ENCODE results near the gene TBCA. TPM values are rescaled to one million over a fixed set of nuclear protein-coding genes. Genes with fewer than 3 reads are reported as not detected.
A peak's percentile ranks its signal among the peaks of the same experiment; 100 is the strongest.

TBCA gene
- total and polyA plus RNA-seq, 2 of the 13 experiments (the other 11 are each of a cell fraction or from before 2014, with no cell fraction given) = 93.8 to 309 TPM

GRCh38 chr5:77644371-77645157 lies 131.6 kb downstream of the TBCA start:
- no peak overlapping the region for H3K27ac ChIP-seq (ENCODE audit: extremely low read length, insufficient read depth, low read length)
- H2AFZ ChIP-seq (ENCODE audit: low read length) = no peak overlapping the region
- H3K36me3 ChIP-seq (replicated peaks in 1 of 2; ENCODE audit: control insufficient read depth in 1 of 2, insufficient read depth in 2 of 2, low read length in 2 of 2) = no peaks in the 10 kb centered on the region
- H3K9me3 ChIP-seq (ENCODE audit: low read length) = no peaks in the 10 kb centered on the region
- peaks cover 7 to 59% of the 10 kb centered on the region in 2 experiments for H3K27me3 ChIP-seq (ENCODE audit: control insufficient read depth in 1 of 2, insufficient read depth in 2 of 2, low read length in 2 of 2)
- ATAC-seq (no peak), FAIRE-seq (no peak), DNase-seq (ENCODE audit: low spot score) (no peak)
- H3K4me1 ChIP-seq (ENCODE audit: insufficient read depth, low read length) = no peaks in the 10 kb centered on the region
- H3K9ac ChIP-seq (ENCODE audit: insufficient read depth, low read depth, low read length) = no peak overlapping the region
- intact Hi-C loops (cut with micrococcal nuclease; ENCODE audit: unreplicated experiment) = loop anchor here (1.0 kb wide), 1 partner anchor 364 kb away; no protein-coding TSS in a partner anchor
- ChIA-PET POLR2A (no interaction called here), CTCF (ENCODE audit: low intra/inter-chr PET ratio, low total read pairs) (interaction anchor here (2.1 kb wide), 1 partner anchor 364 kb away, joined by 9 read pairs; no protein-coding TSS in a partner anchor)
- H3K79me2 ChIP-seq (ENCODE audit: insufficient read depth, low read length) = no peaks in the 10 kb centered on the region
- no TSS peak for BruUV-seq (replicated peaks)
- in situ Hi-C loops (cut with HindIII; ENCODE audit: extremely low pct_ligation_motif_present, low pct_unique_long_range_greater_than_20kb) = loop anchor here (10.0 kb wide), 1 partner anchor 340 kb away; no protein-coding TSS in a partner anchor
- no peak overlapping the region for H3K4me3 ChIP-seq (replicated peaks in 1 of 3; ENCODE audit: insufficient read depth in 1 of 3, low read depth in 2 of 3, low read length in 3 of 3)
- H4K20me1 ChIP-seq (ENCODE audit: insufficient read depth, low read length) = no peaks in the 10 kb centered on the region
- 48% methylated on average over 33 of the region's 33 CpGs for WGBS (ENCODE audit: low lambda C conversion rate)
- peak overlapping the region; percentile 93 for H3K4me2 ChIP-seq (ENCODE audit: low read depth, low read length)
- TF ChIP-seq EZH2 (conservative IDR thresholded peaks at IDR 0.05; ENCODE audit: low read depth, low read length) (peak; percentile 51), ZKSCAN8 (CRISPR knock-in tag; IDR thresholded peaks at IDR 0.05; ENCODE audit: borderline replicate concordance) (no peak), PCBP2 (optimal IDR thresholded peaks at IDR 0.05; ENCODE audit: low read depth, low read length, poor library complexity, severe bottlenecking) (peak; percentile 86), IKZF1 (IDR thresholded peaks at IDR 0.05) (no peak), ETV5 (CRISPR knock-in tag; IDR thresholded peaks at IDR 0.05; ENCODE audit: borderline replicate concordance) (no peak), IRF2 (CRISPR knock-in tag; IDR thresholded peaks at IDR 0.05) (no peak), ZNF644 (CRISPR knock-in tag; IDR thresholded peaks at IDR 0.05; ENCODE audit: low read depth) (no peak), CBX2 (IDR thresholded peaks at IDR 0.05; ENCODE audit: low read depth, low read length) (0 out of 2 replicates have a peak, but pooled peaks have one; percentile 60), CBX2 (CRISPR knock-in tag; IDR thresholded peaks at IDR 0.05; ENCODE audit: low read depth) (no peak), ZNF343 (CRISPR knock-in tag; IDR thresholded peaks at IDR 0.05) (no peak), ZNF652 (CRISPR knock-in tag; IDR thresholded peaks at IDR 0.05; ENCODE audit: borderline replicate concordance, low read depth) (no peak), ZNF263 (CRISPR knock-in tag; IDR thresholded peaks at IDR 0.05) (no peak), MED8 (CRISPR knock-in tag; IDR thresholded peaks at IDR 0.05; ENCODE audit: insufficient replicate concordance) (no peak), CHD4 (IDR thresholded peaks at IDR 0.05; ENCODE audit: borderline replicate concordance, low read length) (no peak), RFX3 (CRISPR knock-in tag; IDR thresholded peaks at IDR 0.05) (no peak), PRDM15 (CRISPR knock-in tag; IDR thresholded peaks at IDR 0.05) (no peak), ZSCAN9 (CRISPR knock-in tag; IDR thresholded peaks at IDR 0.05; ENCODE audit: borderline replicate concordance) (no peak), ZNF629 (CRISPR knock-in tag; conservative IDR thresholded peaks at IDR 0.05) (no peak)

Data from HepG2 (cell line).